Measurements from ENCODE around the gene PRDM11.

PRDM11 gene

GRCh38 chr11:45267652-45268299 lies 121.3 kb downstream of the PRDM11 start:
- no peaks in the 10 kb centered on the region for H3K9me3 ChIP-seq (ENCODE audit: control insufficient read depth, insufficient read depth, low read depth, low read length)
- H3K9ac ChIP-seq (ENCODE audit: low read length), result no peak overlapping the region
- no peak overlapping the region for H3K4me3 ChIP-seq (ENCODE audit: low read depth, low read length)
- H3K27ac ChIP-seq (ENCODE audit: low read depth, low read length), result no peak overlapping the region
- H3K4me1 ChIP-seq (ENCODE audit: control insufficient read depth, insufficient read depth, low read length), result no peaks in the 10 kb centered on the region
- no peaks in the 10 kb centered on the region for H3K36me3 ChIP-seq (ENCODE audit: control insufficient read depth, insufficient read depth, low read length)
- peaks cover 27% of the 10 kb centered on the region; the same call in 1 of the 2 replicates for H3K27me3 ChIP-seq (ENCODE audit: control insufficient read depth, insufficient read depth, low read length)

GRCh38 chr11:45269678-45270077 lies 123.2 kb downstream of the PRDM11 start:
- peaks cover 39% of the 10 kb centered on the region; the same call in 1 of the 2 replicates for H3K27me3 ChIP-seq (ENCODE audit: control insufficient read depth, insufficient read depth, low read length)
- H3K27ac ChIP-seq (ENCODE audit: low read depth, low read length), result no peak overlapping the region
- H3K4me1 ChIP-seq (ENCODE audit: control insufficient read depth, insufficient read depth, low read length), result no peaks in the 10 kb centered on the region
- H3K9ac ChIP-seq (ENCODE audit: low read length), result no peak overlapping the region
- no peak overlapping the region for H3K4me3 ChIP-seq (ENCODE audit: low read depth, low read length)
- H3K9me3 ChIP-seq (ENCODE audit: control insufficient read depth, insufficient read depth, low read depth, low read length), result no peaks in the 10 kb centered on the region
- no peaks in the 10 kb centered on the region for H3K36me3 ChIP-seq (ENCODE audit: control insufficient read depth, insufficient read depth, low read length)

GRCh38 chr11:45270946-45271716 lies 124.7 kb downstream of the PRDM11 start:
- H3K27ac ChIP-seq (ENCODE audit: low read depth, low read length), result no peak overlapping the region
- H3K27me3 ChIP-seq (ENCODE audit: control insufficient read depth, insufficient read depth, low read length), result peaks cover 48% of the 10 kb centered on the region; the same call in 1 of the 2 replicates
- H3K36me3 ChIP-seq (ENCODE audit: control insufficient read depth, insufficient read depth, low read length), result no peaks in the 10 kb centered on the region
- H3K9me3 ChIP-seq (ENCODE audit: control insufficient read depth, insufficient read depth, low read depth, low read length), result no peaks in the 10 kb centered on the region
- H3K9ac ChIP-seq (ENCODE audit: low read length), result no peak overlapping the region
- H3K4me3 ChIP-seq (ENCODE audit: low read depth, low read length), result no peak overlapping the region
- H3K4me1 ChIP-seq (ENCODE audit: control insufficient read depth, insufficient read depth, low read length), result no peaks in the 10 kb centered on the region

- no peaks in the 10 kb centered on the region for H3K36me3 ChIP-seq (ENCODE audit: control insufficient read depth, insufficient read depth, low read length)
- no peak overlapping the region for H3K9ac ChIP-seq (ENCODE audit: low read length)
- H3K9me3 ChIP-seq (ENCODE audit: control insufficient read depth, insufficient read depth, low read depth, low read length), result no peaks in the 10 kb centered on the region
- H3K27me3 ChIP-seq (ENCODE audit: control insufficient read depth, insufficient read depth, low read length), result peaks cover 44% of the 10 kb centered on the region; the same call in 1 of the 2 replicates
- H3K4me1 ChIP-seq (ENCODE audit: control insufficient read depth, insufficient read depth, low read length), result no peaks in the 10 kb centered on the region
- no peak overlapping the region for H3K4me3 ChIP-seq (ENCODE audit: low read depth, low read length)
- no peak overlapping the region for H3K27ac ChIP-seq (ENCODE audit: low read depth, low read length)
These were observed 126.3 kb downstream of the PRDM11 start for GRCh38 chr11:45272701-45273100.

GRCh38 chr11:45273509-45273908 lies 127.1 kb downstream of the PRDM11 start:
- H3K9me3 ChIP-seq (ENCODE audit: control insufficient read depth, insufficient read depth, low read depth, low read length), result no peaks in the 10 kb centered on the region
- H3K27ac ChIP-seq (ENCODE audit: low read depth, low read length), result no peak overlapping the region
- H3K36me3 ChIP-seq (ENCODE audit: control insufficient read depth, insufficient read depth, low read length), result no peaks in the 10 kb centered on the region
- H3K27me3 ChIP-seq (ENCODE audit: control insufficient read depth, insufficient read depth, low read length), result peaks cover 41% of the 10 kb centered on the region; the same call in 1 of the 2 replicates
- no peaks in the 10 kb centered on the region for H3K4me1 ChIP-seq (ENCODE audit: control insufficient read depth, insufficient read depth, low read length)
- no peak overlapping the region for H3K4me3 ChIP-seq (ENCODE audit: low read depth, low read length)
- no peak overlapping the region for H3K9ac ChIP-seq (ENCODE audit: low read length)

- H3K27me3 ChIP-seq (ENCODE audit: control insufficient read depth, insufficient read depth, low read length), result peaks cover 35% of the 10 kb centered on the region; the same call in 1 of the 2 replicates
- H3K9me3 ChIP-seq (ENCODE audit: control insufficient read depth, insufficient read depth, low read depth, low read length), result 0 out of 2 replicates have a peak, but pooled peaks cover under 1% of the 10 kb centered on the region
- no peak overlapping the region for H3K27ac ChIP-seq (ENCODE audit: low read depth, low read length)
- no peak overlapping the region for H3K9ac ChIP-seq (ENCODE audit: low read length)
- H3K4me1 ChIP-seq (ENCODE audit: control insufficient read depth, insufficient read depth, low read length), result no peaks in the 10 kb centered on the region
- no peaks in the 10 kb centered on the region for H3K36me3 ChIP-seq (ENCODE audit: control insufficient read depth, insufficient read depth, low read length)
- no peak overlapping the region for H3K4me3 ChIP-seq (ENCODE audit: low read depth, low read length)
These were observed 127.8 kb downstream of the PRDM11 start for GRCh38 chr11:45274206-45274605.

GRCh38 chr11:45275828-45276227 lies 129.4 kb downstream of the PRDM11 start:
- H3K27me3 ChIP-seq (ENCODE audit: control insufficient read depth, insufficient read depth, low read length), result peaks cover 31% of the 10 kb centered on the region; the same call in 1 of the 2 replicates
- no peak overlapping the region for H3K4me3 ChIP-seq (ENCODE audit: low read depth, low read length)

GRCh38 chr11:45278714-45279113 lies 132.3 kb downstream of the PRDM11 start:
- Histone ChIP-seq H3K27me3 (ENCODE audit: control insufficient read depth, insufficient read depth, low read length) (peaks cover 25% of the 10 kb centered on the region; the same call in 1 of the 2 replicates), H3K4me1 (ENCODE audit: control insufficient read depth, insufficient read depth, low read length) (no peaks in the 10 kb centered on the region), H3K9ac (ENCODE audit: low read length) (no peak overlapping the region), H3K9me3 (ENCODE audit: control insufficient read depth, insufficient read depth, low read depth, low read length) (peaks cover 15% of the 10 kb centered on the region), H3K27ac (ENCODE audit: low read depth, low read length) (no peak overlapping the region), H3K36me3 (ENCODE audit: control insufficient read depth, insufficient read depth, low read length) (no peaks in the 10 kb centered on the region), H3K4me3 (ENCODE audit: low read depth, low read length) (no peak overlapping the region)

More at GRCh38 chr11:45275828-45276227, 129.4 kb downstream of the PRDM11 start:
- no peaks in the 10 kb centered on the region for H3K36me3 ChIP-seq (ENCODE audit: control insufficient read depth, insufficient read depth, low read length)
- H3K4me1 ChIP-seq (ENCODE audit: control insufficient read depth, insufficient read depth, low read length), result no peaks in the 10 kb centered on the region
- H3K27ac ChIP-seq (ENCODE audit: low read depth, low read length), result no peak overlapping the region
- peaks cover 15% of the 10 kb centered on the region for H3K9me3 ChIP-seq (ENCODE audit: control insufficient read depth, insufficient read depth, low read depth, low read length)
- no peak overlapping the region for H3K9ac ChIP-seq (ENCODE audit: low read length)

- Histone ChIP-seq H3K9me3 (ENCODE audit: control insufficient read depth, insufficient read depth, low read depth, low read length) (peaks cover 15% of the 10 kb centered on the region), H3K36me3 (ENCODE audit: control insufficient read depth, insufficient read depth, low read length) (no peaks in the 10 kb centered on the region), H3K27me3 (ENCODE audit: control insufficient read depth, insufficient read depth, low read length) (peaks cover 31% of the 10 kb centered on the region), H3K27ac (ENCODE audit: low read depth, low read length) (no peak overlapping the region), H3K4me1 (ENCODE audit: control insufficient read depth, insufficient read depth, low read length) (no peaks in the 10 kb centered on the region), H3K4me3 (ENCODE audit: low read depth, low read length) (no peak overlapping the region), H3K9ac (ENCODE audit: low read length) (no peak overlapping the region)
These were observed 133.2 kb downstream of the PRDM11 start for GRCh38 chr11:45279645-45280044.

- Histone ChIP-seq H3K27ac (ENCODE audit: low read depth, low read length) (no peak overlapping the region), H3K4me3 (ENCODE audit: low read depth, low read length) (no peak overlapping the region), H3K27me3 (ENCODE audit: control insufficient read depth, insufficient read depth, low read length) (peaks cover 34% of the 10 kb centered on the region), H3K9me3 (ENCODE audit: control insufficient read depth, insufficient read depth, low read depth, low read length) (peaks cover 15% of the 10 kb centered on the region), H3K36me3 (ENCODE audit: control insufficient read depth, insufficient read depth, low read length) (no peaks in the 10 kb centered on the region), H3K9ac (ENCODE audit: low read length) (no peak overlapping the region), H3K4me1 (ENCODE audit: control insufficient read depth, insufficient read depth, low read length) (no peaks in the 10 kb centered on the region)
These were observed 134.0 kb downstream of the PRDM11 start for GRCh38 chr11:45280449-45280848.

GRCh38 chr11:45282081-45282480 lies 135.6 kb downstream of the PRDM11 start:
- H3K36me3 ChIP-seq (ENCODE audit: control insufficient read depth, insufficient read depth, low read length), result no peaks in the 10 kb centered on the region
- H3K4me3 ChIP-seq (ENCODE audit: low read depth, low read length), result no peak overlapping the region
- peaks cover 15% of the 10 kb centered on the region for H3K9me3 ChIP-seq (ENCODE audit: control insufficient read depth, insufficient read depth, low read depth, low read length)
- H3K27me3 ChIP-seq (ENCODE audit: control insufficient read depth, insufficient read depth, low read length), result peaks cover 46% of the 10 kb centered on the region
- 0 out of 2 replicates have a peak, but pooled peaks cover 4% of the 10 kb centered on the region for H3K4me1 ChIP-seq (ENCODE audit: control insufficient read depth, insufficient read depth, low read length)
- no peak overlapping the region for H3K9ac ChIP-seq (ENCODE audit: low read length)
- H3K27ac ChIP-seq (ENCODE audit: low read depth, low read length), result no peak overlapping the region
